ENCODE results near the gene GCGR. TPM values are rescaled to one million over a fixed set of nuclear protein-coding genes. Genes with fewer than 3 reads are reported as not detected.

The GCGR gene
- total and polyA plus RNA-seq, 2 experiments from 2014 or later, result 0.17 to 0.23 TPM

DNA sequence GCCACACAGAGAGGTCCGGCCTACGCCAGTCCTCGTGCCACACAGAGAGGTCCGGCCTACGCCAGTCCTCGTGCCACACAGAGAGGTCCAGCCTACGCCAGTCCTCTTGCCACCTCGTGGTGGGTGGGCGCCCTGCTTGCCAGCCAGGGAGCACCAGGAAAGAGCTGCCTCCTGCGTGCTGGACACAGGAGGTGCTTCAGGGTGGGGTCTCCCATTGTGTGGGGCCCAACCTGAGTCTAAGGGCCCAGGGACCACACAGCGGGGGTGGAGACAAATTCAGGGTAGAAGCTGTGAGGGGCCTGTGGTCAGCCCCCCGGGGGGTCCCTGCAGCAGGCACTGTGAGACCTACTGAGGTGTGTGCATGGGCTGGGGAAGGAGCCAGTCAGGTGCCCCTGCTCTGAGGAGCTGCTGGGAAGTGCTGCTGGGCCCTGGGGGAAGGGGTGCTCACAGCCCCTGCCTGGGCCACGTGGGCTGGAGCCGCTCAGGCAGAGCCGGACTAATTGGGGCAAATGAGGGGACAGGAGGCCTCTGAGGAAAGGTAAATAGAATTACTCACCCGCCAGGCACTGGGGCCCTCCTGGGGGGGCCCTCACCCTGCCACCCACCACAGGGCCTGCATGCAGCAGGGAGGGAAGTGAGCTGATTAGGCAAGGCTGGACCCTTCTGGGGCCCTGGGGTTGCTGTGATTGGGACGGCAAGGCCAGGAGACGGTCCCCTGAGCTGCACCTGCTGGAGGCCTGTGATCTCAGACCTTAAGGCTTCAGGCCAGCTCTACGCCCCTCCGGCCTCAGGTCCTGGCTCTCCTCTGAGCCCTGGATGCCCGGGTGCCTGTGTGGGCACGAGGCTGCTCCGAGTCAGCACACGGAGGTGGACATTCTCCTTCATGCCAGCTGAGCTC lies 11.0 kb downstream of the GCGR start:
- no peak for TF ChIP-seq ZNF114 (CRISPR knock-in tag; IDR thresholded peaks at IDR 0.05)
- H3K9me2 ChIP-seq (ENCODE audit: insufficient read depth), result no peaks in the 10 kb centered on the region
- peaks cover 5% of the 10 kb centered on the region for H3K27me3 Mint-ChIP-seq (ENCODE audit: insufficient read depth, low read depth, poor library complexity)
- no peak overlapping the region for H2AFZ ChIP-seq
- H3K27ac ChIP-seq (ENCODE audit: low read depth), result no peak overlapping the region
- peak; percentile 25 for ATAC-seq
- peaks cover 3% of the 10 kb centered on the region; the same call in 1 of the 2 replicates for H3F3A ChIP-seq (replicated peaks; ENCODE audit: low read depth)
- no peaks in the 10 kb centered on the region for H3K9me3 Mint-ChIP-seq
- no peak for DNase-seq (ENCODE audit: low spot score)
- no peaks in the 10 kb centered on the region for H3K36me3 ChIP-seq (ENCODE audit: insufficient read depth)
- H3K79me2 ChIP-seq (replicated peaks; ENCODE audit: insufficient read depth), result no peaks in the 10 kb centered on the region
- H3K27ac Mint-ChIP-seq, result no peak overlapping the region
- H3K4me3 ChIP-seq, result no peak overlapping the region
- H3K4me1 ChIP-seq (ENCODE audit: insufficient read depth), result peaks cover 3% of the 10 kb centered on the region
- H3K4me3 Mint-ChIP-seq, result no peak overlapping the region
- no peak overlapping the region for H3K4me2 ChIP-seq
- H3K27me3 ChIP-seq (ENCODE audit: insufficient read depth), result no peaks in the 10 kb centered on the region
- no peaks in the 10 kb centered on the region for H4K20me1 ChIP-seq (replicated peaks; ENCODE audit: insufficient read depth)
- H3K36me3 Mint-ChIP-seq (ENCODE audit: low read depth), result no peaks in the 10 kb centered on the region
- peaks cover 3% of the 10 kb centered on the region for H3K4me1 Mint-ChIP-seq

DNA sequence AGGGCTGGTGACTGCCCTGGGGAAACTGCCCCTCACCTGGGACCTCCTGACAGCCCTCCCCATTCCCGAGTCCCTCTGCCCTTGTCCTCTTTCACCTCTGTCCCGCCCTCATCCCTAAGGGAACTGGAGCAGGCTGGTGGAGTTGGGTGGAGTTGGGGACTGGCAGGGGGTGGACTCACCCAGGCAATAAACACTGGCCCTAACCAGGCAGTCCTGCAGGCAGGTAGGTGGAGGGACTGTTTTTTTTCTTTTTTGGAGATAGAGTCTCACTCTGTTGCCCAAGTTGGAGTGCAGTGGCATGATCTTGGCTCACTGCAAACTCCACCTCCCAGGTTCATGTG lies 11.7 kb downstream of the GCGR start:
- H3F3A ChIP-seq (replicated peaks; ENCODE audit: low read depth), result peaks cover 3% of the 10 kb centered on the region; the same call in 1 of the 2 replicates
- H3K4me1 ChIP-seq (ENCODE audit: insufficient read depth), result peaks cover 5% of the 10 kb centered on the region
- Mint-ChIP-seq H3K27ac (no peak overlapping the region), H3K4me3 (no peak overlapping the region), H3K36me3 (ENCODE audit: low read depth) (no peaks in the 10 kb centered on the region), H3K9me3 (no peaks in the 10 kb centered on the region), H3K4me1 (peaks cover 3% of the 10 kb centered on the region), H3K27me3 (ENCODE audit: insufficient read depth, low read depth, poor library complexity) (no peaks in the 10 kb centered on the region)
- H2AFZ ChIP-seq, result no peak overlapping the region
- H3K79me2 ChIP-seq (replicated peaks; ENCODE audit: insufficient read depth), result no peaks in the 10 kb centered on the region
- H3K4me2 ChIP-seq, result no peak overlapping the region
- no peaks in the 10 kb centered on the region for H4K20me1 ChIP-seq (replicated peaks; ENCODE audit: insufficient read depth)
- no peak overlapping the region for H3K27ac ChIP-seq (ENCODE audit: low read depth)
- no peaks in the 10 kb centered on the region for H3K9me2 ChIP-seq (ENCODE audit: insufficient read depth)
- no peak overlapping the region for H3K4me3 ChIP-seq
- no peak for ATAC-seq
- no peak for DNase-seq (ENCODE audit: low spot score)
- H3K36me3 ChIP-seq (ENCODE audit: insufficient read depth), result no peaks in the 10 kb centered on the region
- no peaks in the 10 kb centered on the region for H3K27me3 ChIP-seq (ENCODE audit: insufficient read depth)
- TF ChIP-seq STAT1 (IDR thresholded peaks at IDR 0.05; ENCODE audit: unreplicated experiment) (no peak), NANOG (IDR thresholded peaks at IDR 0.05; ENCODE audit: borderline replicate concordance) (no peak), EZH2phosphoT487 (IDR thresholded peaks at IDR 0.05; ENCODE audit: unreplicated experiment) (no peak), CREB1 (CRISPR knock-in tag; IDR thresholded peaks at IDR 0.05; ENCODE audit: low read depth) (no peak)
- TF ChIP-seq, protein P1, sequence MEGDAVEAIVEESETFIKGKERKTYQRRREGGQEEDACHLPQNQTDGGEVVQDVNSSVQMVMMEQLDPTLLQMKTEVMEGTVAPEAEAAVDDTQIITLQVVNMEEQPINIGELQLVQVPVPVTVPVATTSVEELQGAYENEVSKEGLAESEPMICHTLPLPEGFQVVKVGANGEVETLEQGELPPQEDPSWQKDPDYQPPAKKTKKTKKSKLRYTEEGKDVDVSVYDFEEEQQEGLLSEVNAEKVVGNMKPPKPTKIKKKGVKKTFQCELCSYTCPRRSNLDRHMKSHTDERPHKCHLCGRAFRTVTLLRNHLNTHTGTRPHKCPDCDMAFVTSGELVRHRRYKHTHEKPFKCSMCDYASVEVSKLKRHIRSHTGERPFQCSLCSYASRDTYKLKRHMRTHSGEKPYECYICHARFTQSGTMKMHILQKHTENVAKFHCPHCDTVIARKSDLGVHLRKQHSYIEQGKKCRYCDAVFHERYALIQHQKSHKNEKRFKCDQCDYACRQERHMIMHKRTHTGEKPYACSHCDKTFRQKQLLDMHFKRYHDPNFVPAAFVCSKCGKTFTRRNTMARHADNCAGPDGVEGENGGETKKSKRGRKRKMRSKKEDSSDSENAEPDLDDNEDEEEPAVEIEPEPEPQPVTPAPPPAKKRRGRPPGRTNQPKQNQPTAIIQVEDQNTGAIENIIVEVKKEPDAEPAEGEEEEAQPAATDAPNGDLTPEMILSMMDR (conservative IDR thresholded peaks at IDR 0.05; ENCODE audit: low read depth in 2 of 2), result no peak
- TF ChIP-seq, protein P2, sequence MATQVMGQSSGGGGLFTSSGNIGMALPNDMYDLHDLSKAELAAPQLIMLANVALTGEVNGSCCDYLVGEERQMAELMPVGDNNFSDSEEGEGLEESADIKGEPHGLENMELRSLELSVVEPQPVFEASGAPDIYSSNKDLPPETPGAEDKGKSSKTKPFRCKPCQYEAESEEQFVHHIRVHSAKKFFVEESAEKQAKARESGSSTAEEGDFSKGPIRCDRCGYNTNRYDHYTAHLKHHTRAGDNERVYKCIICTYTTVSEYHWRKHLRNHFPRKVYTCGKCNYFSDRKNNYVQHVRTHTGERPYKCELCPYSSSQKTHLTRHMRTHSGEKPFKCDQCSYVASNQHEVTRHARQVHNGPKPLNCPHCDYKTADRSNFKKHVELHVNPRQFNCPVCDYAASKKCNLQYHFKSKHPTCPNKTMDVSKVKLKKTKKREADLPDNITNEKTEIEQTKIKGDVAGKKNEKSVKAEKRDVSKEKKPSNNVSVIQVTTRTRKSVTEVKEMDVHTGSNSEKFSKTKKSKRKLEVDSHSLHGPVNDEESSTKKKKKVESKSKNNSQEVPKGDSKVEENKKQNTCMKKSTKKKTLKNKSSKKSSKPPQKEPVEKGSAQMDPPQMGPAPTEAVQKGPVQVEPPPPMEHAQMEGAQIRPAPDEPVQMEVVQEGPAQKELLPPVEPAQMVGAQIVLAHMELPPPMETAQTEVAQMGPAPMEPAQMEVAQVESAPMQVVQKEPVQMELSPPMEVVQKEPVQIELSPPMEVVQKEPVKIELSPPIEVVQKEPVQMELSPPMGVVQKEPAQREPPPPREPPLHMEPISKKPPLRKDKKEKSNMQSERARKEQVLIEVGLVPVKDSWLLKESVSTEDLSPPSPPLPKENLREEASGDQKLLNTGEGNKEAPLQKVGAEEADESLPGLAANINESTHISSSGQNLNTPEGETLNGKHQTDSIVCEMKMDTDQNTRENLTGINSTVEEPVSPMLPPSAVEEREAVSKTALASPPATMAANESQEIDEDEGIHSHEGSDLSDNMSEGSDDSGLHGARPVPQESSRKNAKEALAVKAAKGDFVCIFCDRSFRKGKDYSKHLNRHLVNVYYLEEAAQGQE (IDR thresholded peaks at IDR 0.05; ENCODE audit: unreplicated experiment), result no peak
- TF ChIP-seq, protein P3, sequence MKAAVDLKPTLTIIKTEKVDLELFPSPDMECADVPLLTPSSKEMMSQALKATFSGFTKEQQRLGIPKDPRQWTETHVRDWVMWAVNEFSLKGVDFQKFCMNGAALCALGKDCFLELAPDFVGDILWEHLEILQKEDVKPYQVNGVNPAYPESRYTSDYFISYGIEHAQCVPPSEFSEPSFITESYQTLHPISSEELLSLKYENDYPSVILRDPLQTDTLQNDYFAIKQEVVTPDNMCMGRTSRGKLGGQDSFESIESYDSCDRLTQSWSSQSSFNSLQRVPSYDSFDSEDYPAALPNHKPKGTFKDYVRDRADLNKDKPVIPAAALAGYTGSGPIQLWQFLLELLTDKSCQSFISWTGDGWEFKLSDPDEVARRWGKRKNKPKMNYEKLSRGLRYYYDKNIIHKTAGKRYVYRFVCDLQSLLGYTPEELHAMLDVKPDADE (IDR thresholded peaks at IDR 0.05), result no peak

Data from GM23338 (cell line).